ENCODE data around the gene CIB2.
"Not testable (repeated sequence)": the region's sequence is repeated elsewhere in the genome, so short reads cannot be mapped to it uniquely, and the experiment has no call there.

Gene CIB2

DNA sequence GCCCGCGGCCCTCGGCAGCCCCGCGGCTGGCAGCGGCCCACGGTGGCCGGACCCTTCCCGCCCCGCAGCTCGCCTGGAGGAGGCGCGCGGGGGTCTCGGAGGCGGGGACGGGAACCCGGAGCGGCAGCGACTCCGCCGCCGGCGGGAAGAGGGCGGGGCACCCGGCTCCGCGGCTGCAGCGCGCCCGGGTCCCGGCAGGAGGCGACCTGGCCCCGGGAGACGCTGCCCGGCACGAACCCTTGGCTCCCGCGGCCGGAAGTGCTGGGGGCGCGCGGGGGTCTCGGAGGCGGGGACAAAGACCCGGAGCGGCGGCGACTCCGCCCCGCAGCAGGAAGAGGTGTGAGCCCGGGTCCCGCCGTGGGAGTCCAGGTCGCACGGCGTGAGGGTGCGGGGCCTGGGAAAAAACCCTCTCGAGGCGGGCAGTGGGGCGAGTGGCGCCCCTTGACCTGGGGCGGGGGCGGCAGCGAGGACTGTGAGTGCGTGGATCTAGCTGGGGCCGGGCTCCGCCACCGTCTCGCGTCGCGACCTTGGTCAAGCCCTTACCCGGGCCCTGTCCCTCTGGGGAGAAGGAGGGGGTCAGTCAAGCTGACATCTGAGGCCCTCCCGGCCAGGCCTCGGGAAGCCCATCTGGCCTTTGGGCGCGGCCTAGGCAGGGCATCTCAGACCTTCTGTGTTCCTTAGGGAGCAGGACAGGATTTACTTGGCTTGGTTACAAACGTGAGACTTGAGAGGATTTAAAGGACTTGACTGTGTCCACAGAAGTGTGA lies at the start of gene CIB2:
Gene CIB2 (minus strand): TSS at position 151 of the 767 bp plus-strand sequence. CDS start 230 bp downstream, outside the sequence.
- in situ Hi-C loops (cut with HindIII; ENCODE audit: low sequenced_read_pairs): no loop called here

DNA sequence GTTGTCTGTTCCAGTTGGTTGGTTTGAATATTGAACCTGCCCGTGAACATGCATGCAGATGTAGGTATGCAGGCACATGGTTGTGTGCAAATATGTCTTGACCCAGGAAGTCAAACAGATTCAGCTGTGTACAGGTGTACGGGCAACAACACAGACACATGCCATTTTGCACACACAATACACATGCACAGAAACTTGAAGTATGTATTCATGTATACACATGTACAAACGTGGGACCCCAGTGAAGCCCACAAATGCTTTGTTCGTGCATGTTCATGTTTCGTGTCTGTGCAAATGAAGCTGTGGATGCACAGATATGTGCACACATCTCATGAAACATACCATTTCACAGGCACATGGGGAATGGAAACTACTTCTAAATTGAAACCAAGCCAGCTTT lies 48.7 kb upstream of the CIB2 start:
- in situ Hi-C loops (cut with HindIII; ENCODE audit: low sequenced_read_pairs): no loop called here

DNA sequence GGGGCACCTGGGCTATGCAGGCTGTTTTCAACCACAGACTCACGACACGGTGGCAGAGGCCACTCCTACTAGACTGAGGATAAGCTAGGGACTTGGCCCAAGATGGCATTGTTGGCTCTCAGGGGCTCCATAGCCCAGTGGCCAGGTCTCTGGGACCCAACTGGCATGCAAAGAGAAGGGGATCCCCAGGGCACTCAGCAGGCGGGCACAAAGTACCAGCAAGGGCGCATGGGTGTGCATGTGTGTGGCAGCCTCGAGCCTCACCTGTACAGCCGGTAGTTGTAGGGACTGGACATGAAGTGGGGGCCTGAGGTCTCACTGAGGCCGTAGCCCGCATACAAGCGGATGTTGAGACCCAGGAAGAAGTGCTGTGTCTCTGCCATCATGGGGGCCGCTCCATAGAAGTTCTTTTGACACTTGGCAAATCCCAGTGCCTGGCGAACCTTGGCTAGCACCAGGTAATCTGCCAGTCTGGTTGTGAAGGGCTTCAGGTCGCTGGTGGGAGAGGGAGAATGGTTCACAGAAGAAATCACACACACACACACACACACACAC lies 48.1 kb upstream of the CIB2 start:
- in situ Hi-C loops (cut with HindIII; ENCODE audit: low sequenced_read_pairs): no loop called here

GRCh38 chr15:78178064-78178463 lies 46.8 kb upstream of the CIB2 start:
- in situ Hi-C loops (cut with HindIII; ENCODE audit: low sequenced_read_pairs): no loop called here

GRCh38 chr15:78177447-78177873 lies 46.2 kb upstream of the CIB2 start:
- in situ Hi-C loops (cut with HindIII; ENCODE audit: low sequenced_read_pairs): no loop called here

GRCh38 chr15:78175330-78175729 lies 44.1 kb upstream of the CIB2 start:
- in situ Hi-C loops (cut with HindIII; ENCODE audit: low sequenced_read_pairs): no loop called here

- in situ Hi-C loops (cut with HindIII; ENCODE audit: low sequenced_read_pairs): no loop called here
Observed at GRCh38 chr15:78174401-78174800, 43.2 kb upstream of the CIB2 start.

GRCh38 chr15:78171864-78172472 lies 40.7 kb upstream of the CIB2 start:
- in situ Hi-C loops (cut with HindIII; ENCODE audit: low sequenced_read_pairs): no loop called here

DNA sequence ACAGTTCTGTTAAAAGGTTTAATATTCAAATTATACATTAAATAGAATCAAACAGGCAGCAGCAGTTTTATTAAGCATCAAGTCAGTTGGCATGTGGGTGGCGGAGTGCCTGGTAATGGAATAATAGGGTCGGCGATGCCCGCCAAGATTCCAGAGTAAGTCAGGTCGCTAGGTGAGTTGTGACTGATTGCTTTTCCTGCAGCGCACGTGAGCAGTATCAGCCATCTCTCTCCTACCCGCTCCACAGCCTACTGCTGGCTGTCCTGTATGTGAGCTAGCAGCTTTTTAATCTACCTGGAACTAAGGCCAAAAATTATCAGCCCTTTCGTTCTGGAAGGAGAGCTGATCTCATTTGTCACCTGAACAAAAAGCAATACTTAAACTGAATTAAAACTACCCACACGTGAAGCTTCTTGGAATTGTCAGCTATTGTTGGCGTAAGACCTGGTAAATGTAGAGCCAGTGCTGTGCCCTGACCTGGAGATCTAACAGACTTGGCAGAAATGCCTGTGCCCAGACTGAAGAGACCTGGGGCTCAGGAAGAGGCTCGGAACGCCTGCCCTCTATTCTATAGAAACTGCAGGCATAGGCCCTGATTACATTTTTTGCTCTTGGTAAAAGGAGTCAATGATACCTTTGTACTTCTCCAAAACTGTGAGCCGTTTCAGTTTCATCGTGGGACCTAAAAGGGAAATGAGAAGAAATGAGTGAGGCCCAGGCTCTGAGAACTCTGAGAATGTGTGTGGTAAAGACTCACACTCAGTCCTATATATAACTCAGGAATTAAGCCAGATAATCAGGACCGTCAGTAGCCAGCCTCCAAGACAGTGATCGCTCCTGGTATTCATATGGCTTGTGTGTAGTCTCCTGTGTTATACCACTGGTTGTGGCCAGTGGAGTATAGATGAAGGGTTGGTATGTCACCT lies 39.9 kb upstream of the CIB2 start:
- in situ Hi-C loops (cut with HindIII; ENCODE audit: low sequenced_read_pairs): no loop called here

GRCh38 chr15:78168608-78169007 lies 37.4 kb upstream of the CIB2 start:
- in situ Hi-C loops (cut with HindIII; ENCODE audit: low sequenced_read_pairs): no loop called here

DNA sequence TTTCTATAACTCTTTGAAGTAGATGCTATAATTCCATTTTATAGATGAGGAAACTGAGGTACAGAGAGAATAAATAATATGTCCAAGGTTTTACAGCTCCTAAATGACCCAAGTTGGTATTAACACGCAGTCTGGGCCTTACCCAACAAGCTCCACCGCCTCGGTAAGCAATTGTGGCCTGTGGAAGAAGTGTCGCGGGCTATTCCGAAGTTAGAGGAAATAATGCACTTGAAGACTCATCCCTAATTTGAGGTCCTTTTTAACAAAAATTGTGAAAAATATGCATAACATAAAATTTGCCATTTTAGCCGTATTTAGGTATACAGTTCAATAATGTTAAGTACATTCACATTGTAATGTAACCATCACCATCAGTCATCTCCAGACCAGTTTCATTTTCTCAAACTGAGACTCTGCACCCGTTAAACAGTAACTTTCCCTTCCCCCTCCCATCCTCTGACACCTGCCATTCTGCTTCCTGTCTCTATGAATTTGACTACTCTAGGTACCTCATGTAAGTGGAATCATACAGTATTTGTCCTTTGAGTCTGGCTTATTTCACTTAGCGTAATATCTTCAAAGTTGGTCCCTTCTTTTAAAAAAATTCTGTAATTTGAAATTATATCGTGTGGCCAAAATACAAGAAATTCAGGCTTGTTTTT lies 36.1 kb upstream of the CIB2 start:
- in situ Hi-C loops (cut with HindIII; ENCODE audit: low sequenced_read_pairs): no loop called here

- in situ Hi-C loops (cut with HindIII; ENCODE audit: low sequenced_read_pairs): no loop called here
Observed at GRCh38 chr15:78164010-78164409, 32.8 kb upstream of the CIB2 start.

DNA sequence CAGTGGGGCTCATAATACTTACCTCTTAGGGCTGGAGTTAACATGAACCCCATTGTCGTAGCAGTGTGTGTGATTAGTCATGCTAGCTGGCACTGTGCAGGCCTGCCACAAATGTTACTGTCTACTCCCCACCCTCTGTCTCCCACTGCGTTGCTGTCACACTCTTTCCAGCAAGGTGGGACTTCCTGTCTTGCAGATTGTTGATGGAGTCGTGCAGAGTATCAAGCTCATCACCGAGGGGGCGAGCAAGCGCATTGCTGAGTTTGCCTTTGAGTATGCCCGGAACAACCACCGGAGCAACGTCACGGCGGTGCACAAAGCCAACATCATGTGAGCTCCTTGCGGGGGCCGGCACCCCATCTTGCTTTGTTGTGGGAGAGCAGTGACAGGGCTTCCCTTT lies 30.8 kb upstream of the CIB2 start:
- in situ Hi-C loops (cut with HindIII; ENCODE audit: low sequenced_read_pairs): no loop called here

- in situ Hi-C loops (cut with HindIII; ENCODE audit: low sequenced_read_pairs): no loop called here
Observed at GRCh38 chr15:78159395-78159794, 28.1 kb upstream of the CIB2 start.

DNA sequence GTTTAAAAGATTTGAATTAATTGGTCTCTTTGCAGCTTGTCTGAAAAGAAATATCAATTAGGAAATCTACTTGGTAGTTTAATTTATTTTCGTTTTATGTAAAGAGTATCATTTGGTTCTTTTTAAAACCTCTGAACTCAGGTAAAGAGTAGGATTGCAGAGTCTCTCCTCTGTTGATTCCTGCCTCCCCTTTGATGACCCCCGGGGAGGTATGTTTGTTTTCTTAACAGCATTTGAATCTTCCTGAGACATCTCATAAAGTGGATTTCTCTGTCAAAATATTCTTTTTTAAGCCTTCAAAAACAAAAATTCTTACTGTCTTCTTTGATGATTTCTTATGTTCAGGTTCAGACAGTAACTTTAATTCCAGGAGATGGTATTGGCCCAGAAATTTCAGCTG lies 26.0 kb upstream of the CIB2 start:
- in situ Hi-C loops (cut with HindIII; ENCODE audit: low sequenced_read_pairs): no loop called here

- in situ Hi-C loops (cut with HindIII; ENCODE audit: low sequenced_read_pairs): no loop called here
Observed at GRCh38 chr15:78156653-78157052, 25.4 kb upstream of the CIB2 start.

DNA sequence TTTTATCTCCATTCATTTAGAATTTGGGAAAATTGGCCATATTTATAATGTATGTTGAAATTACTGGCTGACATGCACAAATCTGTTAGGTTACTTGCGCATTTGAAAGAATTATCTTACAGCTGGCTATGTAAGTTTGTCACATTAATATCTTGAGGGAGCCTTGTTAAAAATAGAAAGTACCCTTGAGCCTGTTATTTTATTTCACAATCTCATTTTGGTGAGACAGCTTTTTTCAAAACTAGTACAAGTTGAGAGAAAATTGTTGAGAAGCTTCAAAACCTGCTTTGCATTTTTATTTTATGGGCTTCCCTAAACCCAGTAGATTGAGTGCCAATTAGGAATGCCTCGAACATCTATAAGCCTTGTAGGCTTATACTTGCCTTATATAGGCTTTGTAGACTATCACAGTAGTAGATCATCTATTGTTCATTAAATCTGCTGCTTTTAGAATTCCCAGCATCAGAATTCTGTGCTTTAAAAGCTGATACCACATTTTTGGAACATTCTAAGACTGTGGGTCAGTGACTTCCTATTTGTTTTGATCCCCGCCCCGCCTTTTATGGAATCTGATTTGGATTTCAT lies 24.2 kb upstream of the CIB2 start:
- in situ Hi-C loops (cut with HindIII; ENCODE audit: low sequenced_read_pairs): no loop called here

- in situ Hi-C loops (cut with HindIII; ENCODE audit: low sequenced_read_pairs): no loop called here
Observed at GRCh38 chr15:78154955-78155354, 23.7 kb upstream of the CIB2 start.

- in situ Hi-C loops (cut with HindIII; ENCODE audit: low sequenced_read_pairs): not testable (repeated sequence)
Observed at GRCh38 chr15:78151075-78151474, 19.8 kb upstream of the CIB2 start.

All from endothelial cell of hepatic sinusoid (primary cell).